ENCODE measurements around the gene TCEAL9.
"Not testable (repeated sequence)": the region's sequence is repeated elsewhere in the genome, so short reads cannot be mapped to it uniquely, and the experiment has no call there.

TCEAL9 gene

GRCh38 chrX:103356130-103356798 is at the start of gene TCEAL9:
TCEAL9 (plus strand) TSS chrX:103356506; CDS start chrX:103357685, 1,179 bp downstream.
- no peak for DNase-seq (ENCODE audit: low spot score)

- DNase-seq (ENCODE audit: low spot score) = no peak
Observed at GRCh38 chrX:103309860-103310554, 46.3 kb upstream of the TCEAL9 start.

- peak; percentile 67 for DNase-seq (ENCODE audit: low spot score)
Observed at GRCh38 chrX:103310555-103311398, 45.5 kb upstream of the TCEAL9 start, which contains the start of gene BEX2. BEX2 (minus strand) TSS chrX:103310990; CDS start chrX:103309976, 1,014 bp downstream.

GRCh38 chrX:103311399-103311780 is 44.9 kb upstream of the TCEAL9 start:
- DNase-seq (ENCODE audit: low spot score) = no peak

- no peak for DNase-seq (ENCODE audit: low spot score)
Observed at GRCh38 chrX:103329991-103330390, 26.3 kb upstream of the TCEAL9 start, which contains the start of gene TCEAL7. TCEAL7 (plus strand) TSS chrX:103330239; CDS start chrX:103331404, 1,165 bp downstream.

- DNase-seq (ENCODE audit: low spot score) = no peak
Observed at GRCh38 chrX:103330681-103331288, 25.5 kb upstream of the TCEAL9 start.

GRCh38 chrX:103338663-103339062 is 17.6 kb upstream of the TCEAL9 start:
- DNase-seq (ENCODE audit: low spot score) = no peak

- DNase-seq (ENCODE audit: low spot score) = peak; percentile 38
Observed at GRCh38 chrX:103343105-103343504, 13.2 kb upstream of the TCEAL9 start.

- DNase-seq (ENCODE audit: low spot score) = no peak
Observed at GRCh38 chrX:103344606-103345005, 11.7 kb upstream of the TCEAL9 start.

- no peak for DNase-seq (ENCODE audit: low spot score)
Observed at GRCh38 chrX:103347682-103348397, 8.5 kb upstream of the TCEAL9 start.

- no peak for DNase-seq (ENCODE audit: low spot score)
Observed at GRCh38 chrX:103356858-103357257, 552 bp downstream of the TCEAL9 start.

GRCh38 chrX:103357871-103358270 is 1.6 kb downstream of the TCEAL9 start:
- no peak for DNase-seq (ENCODE audit: low spot score)

GRCh38 chrX:103359605-103360004 is 3.3 kb downstream of the TCEAL9 start:
- not testable (repeated sequence) for DNase-seq (ENCODE audit: low spot score)

GRCh38 chrX:103360092-103360491 is 3.8 kb downstream of the TCEAL9 start:
- no peak for DNase-seq (ENCODE audit: low spot score)

GRCh38 chrX:103360916-103361315 is 4.6 kb downstream of the TCEAL9 start:
- no peak for DNase-seq (ENCODE audit: low spot score)

GRCh38 chrX:103361798-103362197 is 5.5 kb downstream of the TCEAL9 start:
- DNase-seq (ENCODE audit: low spot score) = no peak

- no peak for DNase-seq (ENCODE audit: low spot score)
Observed at GRCh38 chrX:103362474-103362873, 6.2 kb downstream of the TCEAL9 start.

GRCh38 chrX:103363046-103363445 is 6.7 kb downstream of the TCEAL9 start:
- DNase-seq (ENCODE audit: low spot score) = no peak

GRCh38 chrX:103367502-103367901 is 11.2 kb downstream of the TCEAL9 start:
- DNase-seq (ENCODE audit: low spot score) = no peak

GRCh38 chrX:103369479-103369878 is 13.2 kb downstream of the TCEAL9 start:
- DNase-seq (ENCODE audit: low spot score) = no peak

- no peak for DNase-seq (ENCODE audit: low spot score)
Observed at GRCh38 chrX:103372886-103373285, 16.6 kb downstream of the TCEAL9 start.

Measured in activated CD4-positive, alpha-beta T cell treated with anti-CD3 and anti-CD28 coated beads, Interleukin-2, Interleukin-4, amounts not matched to agents 100 ng/mL and 50 ng/mL, durations not matched to agents 16 hours and 8 hours (primary cell).